Measurements from ENCODE around the gene USP15. TPM values are rescaled to one million over a fixed set of nuclear protein-coding genes. Genes with fewer than 3 reads are reported as not detected.

The USP15 gene
- total and polyA plus RNA-seq, 2 donors (not counting 1 experiment from before 2014, with no cell fraction given), result 116 to 182 TPM

- no peaks in the 10 kb centered on the region for H3K4me1 Mint-ChIP-seq
- no peaks in the 10 kb centered on the region for H3K9me3 ChIP-seq (ENCODE audit: control extremely low read depth in 1 of 3, control insufficient read depth in 2 of 3, insufficient read depth in 1 of 3, low read length in 2 of 3)
- no peak overlapping the region for H3K9ac ChIP-seq (ENCODE audit: low read length)
- H3K36me3 ChIP-seq (replicated peaks in 1 of 2; ENCODE audit: control extremely low read depth in 1 of 2, control insufficient read depth in 1 of 2, extremely low read depth in 1 of 2, insufficient read depth in 2 of 2, low read length in 1 of 2), result peaks cover 15 to 25% of the 10 kb centered on the region in 2 experiments
- no peak overlapping the region for H3K27ac Mint-ChIP-seq
- no peaks in the 10 kb centered on the region for H3K27me3 Mint-ChIP-seq
- no peak overlapping the region for H2AFZ ChIP-seq (ENCODE audit: insufficient read depth, low read depth, low read length, poor library complexity, severe bottlenecking)
- H3K9me3 Mint-ChIP-seq (ENCODE audit: insufficient read depth), result no peaks in the 10 kb centered on the region
- ATAC-seq (ENCODE audit: low read depth) (no peak), DNase-seq (no peak)
- 100% methylated on average over 1 of the region's 2 CpGs for WGBS (ENCODE audit: insufficient coverage)
- ChIA-PET CTCF (no interaction called here), POLR2A (no interaction called here)
- H3K27ac ChIP-seq (ENCODE audit: low read length in 2 of 2), result peak overlapping the region in 1 of 2 donors; percentile 12
- H3K27me3 ChIP-seq (replicated peaks in 1 of 4; ENCODE audit: control extremely low read depth in 1 of 4, control insufficient read depth in 3 of 4, insufficient read depth in 4 of 4, low read length in 3 of 4), result no peaks in the 10 kb centered on the region
- intact Hi-C loops (cut with micrococcal nuclease), result no loop called here
- peaks cover 4% of the 10 kb centered on the region for H3K79me2 ChIP-seq (ENCODE audit: control insufficient read depth, insufficient read depth, low read length)
- peaks cover 10% of the 10 kb centered on the region for H4K20me1 ChIP-seq (ENCODE audit: control insufficient read depth, insufficient read depth, low read length, poor library complexity, severe bottlenecking)
- H3K4me3 Mint-ChIP-seq, result no peak overlapping the region
- no peaks in the 10 kb centered on the region for H3K4me1 ChIP-seq (ENCODE audit: control insufficient read depth in 2 of 2, insufficient read depth in 2 of 2, low read length in 2 of 2)
- H3K4me3 ChIP-seq (ENCODE audit: control extremely low read depth in 1 of 5, extremely low read depth in 1 of 5, insufficient read depth in 1 of 5, low read depth in 2 of 5, low read length in 4 of 5), result no peak overlapping the region
- no peak overlapping the region for H3K4me2 ChIP-seq (replicated peaks; ENCODE audit: low read depth, low read length, poor library complexity, severe bottlenecking)
- TF ChIP-seq CTCF (IDR thresholded peaks at IDR 0.05) (no peak), EZH2 (IDR thresholded peaks at IDR 0.05; ENCODE audit: borderline replicate concordance, insufficient read depth, low read depth, low read length, poor library complexity, severe bottlenecking) (no peak)
Measured at GRCh38 chr12:62379026-62379722, 119.0 kb downstream of the USP15 start.

- H3K27ac ChIP-seq (ENCODE audit: low read length in 2 of 2), result no peak overlapping the region
- peaks cover 10% of the 10 kb centered on the region for H4K20me1 ChIP-seq (ENCODE audit: control insufficient read depth, insufficient read depth, low read length, poor library complexity, severe bottlenecking)
- Mint-ChIP-seq H3K4me1 (no peaks in the 10 kb centered on the region), H3K27me3 (no peaks in the 10 kb centered on the region), H3K27ac (no peak overlapping the region), H3K9me3 (ENCODE audit: insufficient read depth) (no peaks in the 10 kb centered on the region), H3K4me3 (no peak overlapping the region)
- no peak overlapping the region for H3K9ac ChIP-seq (ENCODE audit: low read length)
- CTCF ChIA-PET, result interaction anchor here (0.9 kb wide), 1 partner anchor 420 kb away, joined by 3 read pairs; no protein-coding TSS in a partner anchor
- no peak for TF ChIP-seq CTCF (IDR thresholded peaks at IDR 0.05)
- TF ChIP-seq EZH2 (IDR thresholded peaks at IDR 0.05; ENCODE audit: borderline replicate concordance, insufficient read depth, low read depth, low read length, poor library complexity, severe bottlenecking), result no peak
- peaks cover 15 to 24% of the 10 kb centered on the region in 2 experiments for H3K36me3 ChIP-seq (replicated peaks in 1 of 2; ENCODE audit: control extremely low read depth in 1 of 2, control insufficient read depth in 1 of 2, extremely low read depth in 1 of 2, insufficient read depth in 2 of 2, low read length in 1 of 2)
- no peak overlapping the region for H3K4me2 ChIP-seq (replicated peaks; ENCODE audit: low read depth, low read length, poor library complexity, severe bottlenecking)
- H3K27me3 ChIP-seq (replicated peaks in 1 of 4; ENCODE audit: control extremely low read depth in 1 of 4, control insufficient read depth in 3 of 4, insufficient read depth in 4 of 4, low read length in 3 of 4), result no peaks in the 10 kb centered on the region
- H3K9me3 ChIP-seq (ENCODE audit: control extremely low read depth in 1 of 3, control insufficient read depth in 2 of 3, insufficient read depth in 1 of 3, low read length in 2 of 3), result no peaks in the 10 kb centered on the region
- no peak for ATAC-seq (ENCODE audit: low read depth)
- POLR2A ChIA-PET, result no interaction called here
- no peak overlapping the region for H2AFZ ChIP-seq (ENCODE audit: insufficient read depth, low read depth, low read length, poor library complexity, severe bottlenecking)
- H3K4me1 ChIP-seq (ENCODE audit: control insufficient read depth in 2 of 2, insufficient read depth in 2 of 2, low read length in 2 of 2), result no peaks in the 10 kb centered on the region
- H3K79me2 ChIP-seq (ENCODE audit: control insufficient read depth, insufficient read depth, low read length), result peaks cover 4% of the 10 kb centered on the region
- no peak overlapping the region for H3K4me3 ChIP-seq (ENCODE audit: control extremely low read depth in 1 of 5, extremely low read depth in 1 of 5, insufficient read depth in 1 of 5, low read depth in 2 of 5, low read length in 4 of 5)
- intact Hi-C loops (cut with micrococcal nuclease), result no loop called here
- DNase-seq, result no peak
Measured at GRCh38 chr12:62379723-62380045, 119.5 kb downstream of the USP15 start.
